Activated CD4-positive, alpha-beta T cell treated with anti-CD3 and anti-CD28 coated beads for 24 hours (primary cell): ENCODE results near the gene ARHGEF7.

Experiments used
- DNase-seq, 2 donors: peaks; one replicate each; pipeline ENCODE4 v3.0.0-alpha.2; 2020; ENCODE audit warnings: low read depth in 2 of 2

Gene ARHGEF7

GRCh38 chr13:111275995-111276618 lies 161.0 kb downstream of the ARHGEF7 start:
- no peak for DNase-seq

- no peak for DNase-seq
Observed at GRCh38 chr13:111278258-111278657, 163.1 kb downstream of the ARHGEF7 start.

- DNase-seq = no peak
Observed at GRCh38 chr13:111278743-111279652, 163.9 kb downstream of the ARHGEF7 start.

GRCh38 chr13:111280226-111280625 lies 165.1 kb downstream of the ARHGEF7 start:
- no peak for DNase-seq

GRCh38 chr13:111280681-111281585 lies 165.8 kb downstream of the ARHGEF7 start:
- DNase-seq = no peak

GRCh38 chr13:111281751-111282311 lies 166.7 kb downstream of the ARHGEF7 start:
- DNase-seq = no peak

- no peak for DNase-seq
Observed at GRCh38 chr13:111282425-111282824, 167.3 kb downstream of the ARHGEF7 start.

- DNase-seq = no peak
Observed at GRCh38 chr13:111282997-111283396, 167.9 kb downstream of the ARHGEF7 start.

GRCh38 chr13:111283457-111283856 lies 168.3 kb downstream of the ARHGEF7 start:
- DNase-seq = no peak

- no peak for DNase-seq
Observed at GRCh38 chr13:111283991-111284390, 168.9 kb downstream of the ARHGEF7 start.

GRCh38 chr13:111284565-111284964 lies 169.5 kb downstream of the ARHGEF7 start:
- DNase-seq = no peak

- no peak for DNase-seq
Observed at GRCh38 chr13:111286162-111286561, 171.1 kb downstream of the ARHGEF7 start.

- DNase-seq = no peak
Observed at GRCh38 chr13:111286749-111287148, 171.6 kb downstream of the ARHGEF7 start.

- DNase-seq = no peak
Observed at GRCh38 chr13:111287201-111287600, 172.1 kb downstream of the ARHGEF7 start.

GRCh38 chr13:111288276-111288675 lies 173.2 kb downstream of the ARHGEF7 start:
- DNase-seq = no peak

- no peak for DNase-seq
Observed at GRCh38 chr13:111289251-111289650, 174.1 kb downstream of the ARHGEF7 start.

- DNase-seq = no peak
Observed at GRCh38 chr13:111291908-111292307, 176.8 kb downstream of the ARHGEF7 start.

- no peak for DNase-seq
Observed at GRCh38 chr13:111292710-111293485, 177.8 kb downstream of the ARHGEF7 start.

GRCh38 chr13:111295886-111296285 lies 180.8 kb downstream of the ARHGEF7 start:
- no peak for DNase-seq

- no peak for DNase-seq
Observed at GRCh38 chr13:111296417-111296816, 181.3 kb downstream of the ARHGEF7 start.
